DND-41 (cell line): Measurements from ENCODE around the gene SDCCAG8.

ENCODE experiments used
- EZH2 ChIP-seq: IDR thresholded peaks from 3 replicates; pipeline ENCODE4 v1.6.1; 2012; ENCODE audit warnings: borderline replicate concordance, low read depth, mild to moderate bottlenecking, moderate library complexity, low read length, inconsistent platforms; ENCODE audit not compliant: severe bottlenecking
- TF ChIP-seq, protein P1 (sequence below): IDR thresholded peaks from 2 replicates; pipeline ENCODE4 v1.5.1; 2012; ENCODE audit warnings: borderline replicate concordance, low read length, moderate library complexity, mild to moderate bottlenecking; ENCODE audit not compliant: poor library complexity, severe bottlenecking; ENCODE audit errors: extremely low read depth

DNA sequence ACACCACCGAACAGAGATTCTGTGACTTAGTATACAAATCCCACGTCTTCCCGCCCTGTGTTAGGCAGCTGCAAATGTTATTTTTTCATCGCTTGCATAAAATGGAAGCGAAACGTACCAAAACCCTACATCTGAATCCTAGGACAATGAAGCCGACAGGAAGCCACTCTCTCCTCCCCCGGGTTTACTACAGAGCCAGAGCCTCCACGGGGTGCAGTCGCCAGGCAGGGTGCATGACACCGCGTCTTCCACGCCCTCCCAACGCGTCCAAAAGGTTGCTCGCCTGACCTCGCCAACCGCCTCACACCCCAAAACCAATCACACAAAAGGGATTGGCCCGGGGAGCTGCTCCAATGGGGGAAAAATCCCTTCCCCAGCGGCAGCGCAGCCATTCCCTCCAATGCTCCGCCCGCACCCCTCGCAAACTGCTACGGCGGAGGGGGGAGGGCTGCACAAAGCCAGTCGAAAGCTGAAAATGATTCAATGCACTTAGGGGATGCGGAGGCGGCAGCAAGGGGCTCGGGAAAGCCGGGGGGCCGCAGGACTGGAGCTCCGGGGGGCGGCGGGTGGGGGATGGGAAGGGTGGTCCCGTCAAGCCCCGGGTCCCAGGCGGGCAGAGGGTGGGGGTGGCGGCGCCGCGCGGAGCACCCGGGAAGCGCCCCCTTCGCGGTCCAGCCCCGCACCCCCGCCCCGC, 1.5 kb upstream of the SDCCAG8 start:
- TF ChIP-seq, protein P1, sequence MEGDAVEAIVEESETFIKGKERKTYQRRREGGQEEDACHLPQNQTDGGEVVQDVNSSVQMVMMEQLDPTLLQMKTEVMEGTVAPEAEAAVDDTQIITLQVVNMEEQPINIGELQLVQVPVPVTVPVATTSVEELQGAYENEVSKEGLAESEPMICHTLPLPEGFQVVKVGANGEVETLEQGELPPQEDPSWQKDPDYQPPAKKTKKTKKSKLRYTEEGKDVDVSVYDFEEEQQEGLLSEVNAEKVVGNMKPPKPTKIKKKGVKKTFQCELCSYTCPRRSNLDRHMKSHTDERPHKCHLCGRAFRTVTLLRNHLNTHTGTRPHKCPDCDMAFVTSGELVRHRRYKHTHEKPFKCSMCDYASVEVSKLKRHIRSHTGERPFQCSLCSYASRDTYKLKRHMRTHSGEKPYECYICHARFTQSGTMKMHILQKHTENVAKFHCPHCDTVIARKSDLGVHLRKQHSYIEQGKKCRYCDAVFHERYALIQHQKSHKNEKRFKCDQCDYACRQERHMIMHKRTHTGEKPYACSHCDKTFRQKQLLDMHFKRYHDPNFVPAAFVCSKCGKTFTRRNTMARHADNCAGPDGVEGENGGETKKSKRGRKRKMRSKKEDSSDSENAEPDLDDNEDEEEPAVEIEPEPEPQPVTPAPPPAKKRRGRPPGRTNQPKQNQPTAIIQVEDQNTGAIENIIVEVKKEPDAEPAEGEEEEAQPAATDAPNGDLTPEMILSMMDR = peak; percentile 1
- no peak for TF ChIP-seq EZH2
